ENCODE results near the gene OTUD5. TPM values are rescaled to one million over a fixed set of nuclear protein-coding genes. Genes with fewer than 3 reads are reported as not detected.

The OTUD5 gene
- total RNA-seq, 1 experiment from 2014 or later = 59.5 TPM

DNA sequence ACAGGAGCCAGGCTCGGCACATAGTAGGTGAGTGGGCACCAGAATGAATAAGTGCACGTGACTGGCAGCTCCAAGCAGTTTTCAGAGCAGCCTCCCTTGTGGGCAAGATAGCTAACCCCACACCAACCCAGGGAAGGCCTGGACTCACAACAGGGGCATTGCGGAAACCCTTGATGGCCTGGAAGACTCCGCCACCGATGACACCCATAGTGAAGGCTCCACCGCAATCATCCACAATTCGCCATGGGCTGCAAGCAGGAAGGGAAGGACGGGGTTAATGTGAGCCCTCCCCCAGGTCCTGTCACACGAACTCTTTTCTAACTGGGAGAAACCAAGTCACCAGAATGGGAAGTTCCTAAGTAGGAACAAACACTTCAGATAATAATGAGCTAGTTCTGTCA is 60.8 kb downstream of the OTUD5 start:
- H3K27ac ChIP-seq (ENCODE audit: low read length) = peak overlapping the region; percentile 94
- BruUV-seq (replicated peaks) = no TSS peak
- intact Hi-C loops (cut with micrococcal nuclease; ENCODE audit: unreplicated experiment) (no loop called here), in situ Hi-C loops (cut with HindIII; ENCODE audit: low pct_unique_long_range_greater_than_20kb, low sequenced_read_pairs) (no loop called here)
- ATAC-seq (no peak), DNase-seq (ENCODE audit: low read depth, low spot score) (no peak)
- no peaks in the 10 kb centered on the region for H3K36me3 ChIP-seq (ENCODE audit: control insufficient read depth, insufficient read depth, low read length)
- peaks cover 6% of the 10 kb centered on the region; the same call in 1 of the 2 replicates for H3K4me1 ChIP-seq (ENCODE audit: control insufficient read depth, insufficient read depth, low read length)
- no peaks in the 10 kb centered on the region for H3K9me3 ChIP-seq (ENCODE audit: control insufficient read depth, insufficient read depth, low read depth, low read length)
- H3K4me3 ChIP-seq (ENCODE audit: low read depth in 2 of 2, low read length in 2 of 2) = peak overlapping the region; percentile 71 to 82
- POLR2A ChIA-PET = no interaction called here
- CTCF ChIA-PET = no interaction called here
- TF ChIP-seq REST (IDR thresholded peaks at IDR 0.05; ENCODE audit: insufficient read depth in 1 of 2, low read depth in 2 of 2, low read length in 1 of 2) (no peak), TCF7L2 (IDR thresholded peaks at IDR 0.05; ENCODE audit: low read depth, low read length) (no peak), POLR2AphosphoS5 (IDR thresholded peaks at IDR 0.05; ENCODE audit: low read depth, low read length) (no peak), SIN3A (IDR thresholded peaks at IDR 0.05; ENCODE audit: borderline replicate concordance, insufficient read depth, low read depth, low read length) (no peak)
- TF ChIP-seq, protein P1, sequence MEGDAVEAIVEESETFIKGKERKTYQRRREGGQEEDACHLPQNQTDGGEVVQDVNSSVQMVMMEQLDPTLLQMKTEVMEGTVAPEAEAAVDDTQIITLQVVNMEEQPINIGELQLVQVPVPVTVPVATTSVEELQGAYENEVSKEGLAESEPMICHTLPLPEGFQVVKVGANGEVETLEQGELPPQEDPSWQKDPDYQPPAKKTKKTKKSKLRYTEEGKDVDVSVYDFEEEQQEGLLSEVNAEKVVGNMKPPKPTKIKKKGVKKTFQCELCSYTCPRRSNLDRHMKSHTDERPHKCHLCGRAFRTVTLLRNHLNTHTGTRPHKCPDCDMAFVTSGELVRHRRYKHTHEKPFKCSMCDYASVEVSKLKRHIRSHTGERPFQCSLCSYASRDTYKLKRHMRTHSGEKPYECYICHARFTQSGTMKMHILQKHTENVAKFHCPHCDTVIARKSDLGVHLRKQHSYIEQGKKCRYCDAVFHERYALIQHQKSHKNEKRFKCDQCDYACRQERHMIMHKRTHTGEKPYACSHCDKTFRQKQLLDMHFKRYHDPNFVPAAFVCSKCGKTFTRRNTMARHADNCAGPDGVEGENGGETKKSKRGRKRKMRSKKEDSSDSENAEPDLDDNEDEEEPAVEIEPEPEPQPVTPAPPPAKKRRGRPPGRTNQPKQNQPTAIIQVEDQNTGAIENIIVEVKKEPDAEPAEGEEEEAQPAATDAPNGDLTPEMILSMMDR (IDR thresholded peaks at IDR 0.05) = no peak
- no peaks in the 10 kb centered on the region for H3K27me3 ChIP-seq (ENCODE audit: control insufficient read depth, insufficient read depth, low read length)

DNA sequence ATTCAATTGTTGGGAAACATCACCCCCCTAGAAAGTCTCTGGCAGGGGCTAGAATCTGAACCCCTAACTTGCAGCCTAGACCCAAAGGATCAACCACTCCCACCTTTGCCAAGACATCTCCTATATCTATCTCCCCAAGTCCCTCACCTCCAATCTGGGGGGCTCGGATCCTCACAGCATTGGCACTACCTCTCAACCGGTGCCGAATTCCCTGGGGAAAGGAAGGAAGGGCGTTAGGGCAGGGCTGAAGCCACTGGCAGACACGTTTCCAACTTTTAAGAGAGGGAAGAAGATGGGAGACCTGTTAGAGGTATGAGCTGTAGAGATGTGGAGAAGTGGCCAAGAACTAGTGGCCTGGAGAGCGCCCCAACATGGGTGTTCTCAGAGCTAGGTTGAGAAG is 62.5 kb downstream of the OTUD5 start:
- Histone ChIP-seq H3K9me3 (ENCODE audit: control insufficient read depth, insufficient read depth, low read depth, low read length) (no peaks in the 10 kb centered on the region), H3K27ac (ENCODE audit: low read length) (no peak overlapping the region), H3K4me1 (ENCODE audit: control insufficient read depth, insufficient read depth, low read length) (peaks cover 6% of the 10 kb centered on the region; the same call in 1 of the 2 replicates), H3K36me3 (ENCODE audit: control insufficient read depth, insufficient read depth, low read length) (no peaks in the 10 kb centered on the region), H3K4me3 (ENCODE audit: low read depth in 2 of 2, low read length in 2 of 2) (no peak overlapping the region), H3K27me3 (ENCODE audit: control insufficient read depth, insufficient read depth, low read length) (no peaks in the 10 kb centered on the region)
- ATAC-seq (no peak), DNase-seq (ENCODE audit: low read depth, low spot score) (no peak)
- BruUV-seq (replicated peaks) = no TSS peak
- TF ChIP-seq REST (IDR thresholded peaks at IDR 0.05; ENCODE audit: insufficient read depth in 1 of 2, low read depth in 2 of 2, low read length in 1 of 2) = no peak
- no peak for TF ChIP-seq POLR2AphosphoS5 (IDR thresholded peaks at IDR 0.05; ENCODE audit: low read depth, low read length)
- TF ChIP-seq TCF7L2 (IDR thresholded peaks at IDR 0.05; ENCODE audit: low read depth, low read length) = no peak
- TF ChIP-seq, protein P1 (IDR thresholded peaks at IDR 0.05) = no peak
- no peak for TF ChIP-seq SIN3A (IDR thresholded peaks at IDR 0.05; ENCODE audit: borderline replicate concordance, insufficient read depth, low read depth, low read length)
- in situ Hi-C loops (cut with HindIII; ENCODE audit: low pct_unique_long_range_greater_than_20kb, low sequenced_read_pairs) = no loop called here
- CTCF ChIA-PET = no interaction called here
- POLR2A ChIA-PET = no interaction called here
- intact Hi-C loops (cut with micrococcal nuclease; ENCODE audit: unreplicated experiment) = no loop called here

All from Panc1 (cell line).